Stimulated activated CD8-positive, alpha-beta memory T cell treated with anti-CD3 and anti-CD28 coated beads, Interleukin-12 subunit alpha, Interleukin-12 subunit beta, amount 100 ng/mL, for 1 hour (primary cell): ENCODE data around the gene PCED1B.

Experiments
- DNase-seq: peaks from one replicate; pipeline ENCODE4 v3.0.0-alpha.2; 2020; ENCODE audit warnings: low read depth

The PCED1B gene

GRCh38 chr12:47067771-47068431 is 11.5 kb upstream of the PCED1B start:
- no peak for DNase-seq

GRCh38 chr12:47068539-47068938 is 10.9 kb upstream of the PCED1B start:
- DNase-seq = no peak

GRCh38 chr12:47070310-47070709 is 9.1 kb upstream of the PCED1B start:
- no peak for DNase-seq

DNA sequence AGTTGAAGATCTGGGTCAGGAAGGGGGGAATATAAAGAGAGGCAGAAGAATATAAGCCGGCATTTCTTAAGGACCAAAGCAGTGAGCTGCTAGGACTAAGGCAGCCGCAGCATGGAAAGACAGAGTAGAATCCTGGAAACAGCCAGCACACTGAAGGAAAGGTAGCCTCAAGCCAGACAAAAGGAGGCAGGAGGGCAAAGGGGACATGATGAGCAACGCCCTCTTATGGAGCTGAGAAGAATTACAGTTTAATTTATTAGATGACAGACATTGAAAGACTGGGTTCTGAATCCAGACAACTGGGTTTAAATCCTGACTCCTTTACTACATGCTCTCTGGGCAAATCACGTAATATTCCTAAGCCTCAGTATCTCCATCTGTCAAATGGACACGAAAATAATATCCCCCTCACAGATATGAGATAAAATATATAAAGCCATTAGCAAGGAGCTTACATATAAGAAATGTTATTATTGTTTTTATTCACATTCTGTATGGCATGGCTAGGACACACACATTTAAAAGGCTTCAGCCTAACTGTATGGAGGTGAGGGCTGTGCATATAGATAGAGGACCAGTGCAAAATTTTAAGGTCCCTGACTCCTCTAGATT is 8.1 kb upstream of the PCED1B start:
- DNase-seq = no peak

GRCh38 chr12:47073951-47074350 is 5.5 kb upstream of the PCED1B start:
- no peak for DNase-seq

GRCh38 chr12:47074757-47075156 is 4.7 kb upstream of the PCED1B start:
- DNase-seq = no peak

- no peak for DNase-seq
Measured at GRCh38 chr12:47075192-47076084, 4.0 kb upstream of the PCED1B start.

DNA sequence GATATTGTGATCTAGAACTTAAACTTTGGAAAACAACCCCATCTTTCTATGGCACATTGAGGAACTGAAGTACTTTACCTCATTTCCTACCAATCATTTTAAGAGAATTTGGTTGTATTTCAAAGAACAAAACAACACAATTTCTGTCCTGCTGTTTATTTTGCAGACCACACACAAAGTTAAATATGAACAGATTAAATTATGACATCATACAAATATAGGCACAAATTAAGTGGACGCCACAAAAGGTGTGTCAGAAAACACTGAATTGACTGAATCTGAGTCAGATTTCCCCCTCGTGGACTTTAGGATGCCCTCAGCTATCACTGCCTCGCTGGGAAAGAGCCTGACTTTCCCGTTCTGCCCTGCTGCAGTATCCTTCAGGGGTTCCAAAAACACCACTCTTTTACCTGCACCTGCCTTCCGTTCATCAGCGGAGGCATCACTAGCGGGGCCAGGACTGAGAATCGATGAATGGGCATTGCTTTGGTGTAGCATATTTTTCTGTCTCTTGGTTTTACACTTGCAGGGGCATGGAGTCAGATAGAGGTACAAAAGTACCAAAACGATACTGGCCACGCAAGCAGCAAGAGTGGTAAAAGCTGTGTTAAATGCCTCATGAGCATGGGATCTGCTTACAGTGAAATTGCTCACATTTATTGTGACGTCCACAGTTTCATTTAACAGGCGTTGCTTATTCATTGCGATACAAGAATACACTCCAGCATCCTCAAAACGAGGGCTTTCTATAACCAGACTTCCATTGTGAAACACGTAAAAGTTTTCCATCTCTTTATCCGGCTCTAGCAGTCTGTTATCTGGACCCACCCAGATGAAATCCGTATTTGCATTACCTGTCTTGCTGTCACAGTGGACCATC is 2.0 kb upstream of the PCED1B start:
- no peak for DNase-seq

DNA sequence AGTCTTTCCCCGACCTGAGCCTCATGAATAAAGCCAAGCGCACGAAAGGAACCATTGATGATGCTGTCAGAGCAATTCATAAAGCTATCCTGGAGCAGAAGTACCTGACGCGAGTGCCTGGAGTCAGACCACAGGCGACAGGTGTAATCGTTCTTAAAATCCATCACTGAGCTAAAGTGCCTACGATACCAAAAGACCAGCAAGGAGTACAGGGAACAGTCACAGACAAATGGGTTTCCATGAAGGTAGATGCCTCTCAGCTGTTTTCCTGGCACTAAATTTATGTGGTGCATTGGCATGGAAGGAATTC is 1.4 kb upstream of the PCED1B start:
- DNase-seq = no peak

DNA sequence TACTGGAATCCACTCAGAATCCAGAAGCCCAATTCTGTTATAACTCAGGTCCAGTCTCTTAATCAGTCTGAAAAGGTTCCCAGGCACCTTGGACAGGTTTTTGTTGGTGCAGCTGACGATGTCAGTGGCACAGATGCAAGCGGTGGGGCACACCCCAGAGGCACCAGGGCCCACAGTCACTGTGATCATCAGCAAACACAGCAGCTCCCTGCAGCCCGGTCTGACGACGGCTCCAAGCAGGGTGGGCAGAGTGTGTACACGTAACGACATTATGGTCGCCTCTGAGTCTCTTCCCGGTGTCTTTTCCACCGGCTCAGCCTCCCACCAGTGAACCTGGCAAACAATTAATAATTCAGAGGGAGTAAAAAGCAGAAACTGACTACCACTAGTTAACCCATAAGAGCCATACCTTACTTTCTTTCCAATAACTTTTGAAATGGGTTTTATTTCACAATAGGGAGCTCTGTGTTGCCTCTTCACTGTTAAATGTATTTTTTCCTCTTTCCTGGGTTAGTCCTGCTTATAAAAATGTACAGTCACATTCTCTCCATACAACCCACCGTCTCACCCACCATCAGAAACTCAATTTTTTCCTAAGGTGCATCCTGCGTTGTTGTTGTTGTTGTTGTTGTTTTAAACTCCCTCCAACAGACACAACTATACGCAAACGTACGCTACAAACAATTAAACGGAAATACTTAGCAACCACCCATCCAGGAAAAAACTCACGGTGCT is 521 bp upstream of the PCED1B start:
- peak; percentile 26 for DNase-seq

- peak; percentile 9 for DNase-seq
Measured at GRCh38 chr12:47079981-47080724, 732 bp downstream of the PCED1B start.

DNA sequence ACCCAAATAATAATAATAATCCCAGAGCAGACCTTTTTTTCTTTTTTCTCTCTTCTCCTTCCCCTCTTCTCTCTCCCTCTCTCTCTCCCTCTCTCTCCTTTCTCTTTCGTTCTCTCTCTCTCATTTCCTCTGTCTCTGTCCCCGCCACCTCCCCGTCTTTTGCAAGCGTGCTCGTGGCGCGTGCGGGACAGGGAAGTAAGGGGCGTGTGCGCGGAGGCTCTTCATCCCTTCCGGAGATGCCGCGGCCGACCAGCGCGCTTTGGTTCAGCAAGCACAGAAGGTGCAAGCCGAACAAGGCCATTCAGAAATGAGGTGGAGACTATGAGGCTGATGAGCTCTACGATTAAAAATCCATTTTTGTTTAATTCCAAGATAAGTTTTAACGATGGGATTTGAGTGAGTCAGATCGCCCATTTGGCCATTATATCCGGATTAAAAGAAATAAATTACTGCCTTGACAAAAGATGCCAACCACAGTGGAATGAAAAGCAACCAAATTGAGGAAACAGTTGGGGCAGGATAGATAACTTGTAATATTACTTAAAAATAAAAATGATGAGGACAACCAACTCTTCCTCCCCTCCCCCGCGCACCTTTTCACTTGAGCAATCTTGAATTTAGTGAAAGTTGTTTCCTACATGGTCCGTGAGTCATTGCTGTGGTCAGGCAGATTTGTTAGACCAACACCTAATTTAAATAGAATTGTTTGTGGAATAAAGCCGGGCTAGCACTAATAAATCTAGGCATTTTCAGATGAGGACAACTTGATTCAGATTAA is 1.5 kb downstream of the PCED1B start:
- DNase-seq = peak; percentile 18

DNA sequence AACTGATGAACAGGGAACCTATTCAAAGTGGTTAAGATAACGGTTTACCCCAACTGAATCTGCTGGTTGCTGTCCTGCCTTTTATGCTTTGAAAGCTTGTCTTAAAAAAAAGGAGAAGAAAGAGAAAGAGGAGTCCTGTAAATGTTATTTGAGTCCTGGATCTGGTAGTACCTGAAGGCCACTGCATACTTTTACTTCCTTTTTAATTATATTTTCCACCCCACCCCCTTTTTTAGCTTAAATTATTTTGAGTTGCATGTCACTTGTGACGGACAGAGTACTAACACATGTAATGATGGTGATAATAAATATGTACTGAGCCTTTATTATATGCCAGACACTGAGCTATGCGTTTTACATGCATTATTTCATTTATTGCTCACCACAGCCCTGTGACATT is 2.9 kb downstream of the PCED1B start:
- DNase-seq = no peak

- DNase-seq = no peak
Measured at GRCh38 chr12:47082796-47083621, 3.6 kb downstream of the PCED1B start.

GRCh38 chr12:47084172-47084571 is 4.8 kb downstream of the PCED1B start:
- no peak for DNase-seq

DNA sequence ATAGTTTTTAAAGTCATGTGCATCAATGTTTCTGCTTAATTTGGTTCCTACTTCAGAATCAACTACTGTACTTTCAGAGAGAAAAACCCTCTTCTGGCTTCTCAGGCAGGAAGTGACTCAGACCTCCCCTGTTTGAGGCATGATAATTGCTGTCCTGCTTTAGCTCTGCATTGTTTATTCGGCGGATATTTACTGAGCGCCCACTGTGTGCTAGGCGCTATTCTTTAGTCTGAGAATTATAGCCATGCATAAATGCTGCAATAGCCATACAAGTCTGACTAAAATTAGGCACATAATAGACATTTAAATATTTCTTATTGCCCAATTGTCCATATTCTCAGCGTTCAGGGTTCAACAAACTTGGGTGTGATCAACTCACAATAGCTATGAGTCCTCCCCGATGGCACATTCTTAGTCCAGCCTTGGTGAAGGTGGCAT is 6.4 kb downstream of the PCED1B start:
- peak; percentile 20 for DNase-seq

- DNase-seq = no peak
Measured at GRCh38 chr12:47087088-47087688, 7.8 kb downstream of the PCED1B start.
